Smooth muscle cell (in vitro differentiated cells): Measurements from ENCODE around the gene ARHGEF19. TPM values are rescaled to one million over a fixed set of nuclear protein-coding genes. Genes with fewer than 3 reads are reported as not detected.
"Not testable (repeated sequence)": the region's sequence is repeated elsewhere in the genome, so short reads cannot be mapped to it uniquely, and the experiment has no call there.

Source experiments
- DNase-seq: peaks from one replicate; lab custom pipeline; 2025; ENCODE audit not compliant: unreplicated experiment; lab: John Stamatoyannopoulos, UW
- H2AFZ ChIP-seq: fragments of 200-600 bp; sonication (generic); 2 replicates; pipeline ENCODE4 v1.6.0; 2016; ENCODE audit warnings: antibody characterized with exemption, low read depth, mild to moderate bottlenecking
- H3F3A ChIP-seq: fragments of 200-600 bp; sonication (generic); 2 replicates; pipeline ENCODE4 v1.6.0; 2017; ENCODE audit warnings: antibody characterized with exemption, low read depth
- H3K27ac ChIP-seq: fragments of 200-600 bp; sonication (generic); 2 replicates; pipeline ENCODE4 v1.5.1; 2016; ENCODE audit warnings: low read depth, mild to moderate bottlenecking
- H3K27me3 ChIP-seq: fragments of 200-600 bp; sonication (generic); 2 replicates; pipeline ENCODE4 v1.6.1; 2016; ENCODE audit warnings: low read depth, mild to moderate bottlenecking
- H3K36me3 ChIP-seq: fragments of 200-600 bp; sonication (generic); 2 replicates; pipeline ENCODE4 v1.5.1; 2016; ENCODE audit warnings: low read depth
- H3K4me1 ChIP-seq: fragments of 200-600 bp; sonication (generic); 2 replicates; pipeline ENCODE4 v1.5.1; 2016; ENCODE audit warnings: low read depth
- H3K4me2 ChIP-seq: fragments of 200-600 bp; sonication (generic); 2 replicates; pipeline ENCODE4 v1.6.0; 2016; ENCODE audit warnings: mild to moderate bottlenecking
- H3K4me3 ChIP-seq: fragments of 200-600 bp; sonication (generic); 2 replicates; pipeline ENCODE4 v1.5.1; 2016; ENCODE audit warnings: mild to moderate bottlenecking
- H3K79me2 ChIP-seq: fragments of 200-600 bp; sonication (generic); 2 replicates; pipeline ENCODE4 v1.6.0; 2016; ENCODE audit warnings: low read depth, mild to moderate bottlenecking
- H3K9ac ChIP-seq: fragments of 200-600 bp; sonication (generic); 2 replicates; pipeline ENCODE4 v1.6.0; 2016; ENCODE audit warnings: low read depth
- H3K9me3 ChIP-seq: fragments of 200-600 bp; sonication (generic); replicated peaks from 2 replicates; pipeline ENCODE4 v1.5.1; 2016; ENCODE audit warnings: low read depth
- H4K20me1 ChIP-seq: fragments of 200-600 bp; sonication (generic); 2 replicates; pipeline ENCODE4 v1.6.0; 2016; ENCODE audit warnings: low read depth
- whole genome bisulfite sequencing: methylation state at CpG from one replicate; pipeline ENCODE4 v1.1.7; 2016; ENCODE audit warnings: low lambda C conversion rate; 5-methylcytosine and 5-hydroxymethylcytosine counted together
- polyA plus RNA-seq: library from polyadenylated mRNA; unstranded; fragments of >200 nt; fragmentation: Nextera tagmentation; extraction: Ambion mirVana; gene quantifications from 2 replicates; pipeline ENCODE4 v1.2.1, GENCODE V29; 2016
- total RNA-seq: library from RNA; depleted of rRNA; stranded (reverse); fragments of >200 nt; gene quantifications from 2 replicates; pipeline ENCODE4 v1.2.3, GENCODE V29; 2014
- TF ChIP-seq, protein P1 (sequence below): fragments of 200-600 bp; sonication (generic); IDR thresholded peaks from 2 replicates; pipeline ENCODE4 v1.5.1; 2017; ENCODE audit warnings: borderline replicate concordance, mild to moderate bottlenecking, antibody characterized with exemption; ENCODE audit not compliant: insufficient read depth, poor library complexity, severe bottlenecking

ARHGEF19 gene
- total and polyA plus RNA-seq, 2 experiments from 2014 or later: 32.1 to 45.9 TPM

DNA sequence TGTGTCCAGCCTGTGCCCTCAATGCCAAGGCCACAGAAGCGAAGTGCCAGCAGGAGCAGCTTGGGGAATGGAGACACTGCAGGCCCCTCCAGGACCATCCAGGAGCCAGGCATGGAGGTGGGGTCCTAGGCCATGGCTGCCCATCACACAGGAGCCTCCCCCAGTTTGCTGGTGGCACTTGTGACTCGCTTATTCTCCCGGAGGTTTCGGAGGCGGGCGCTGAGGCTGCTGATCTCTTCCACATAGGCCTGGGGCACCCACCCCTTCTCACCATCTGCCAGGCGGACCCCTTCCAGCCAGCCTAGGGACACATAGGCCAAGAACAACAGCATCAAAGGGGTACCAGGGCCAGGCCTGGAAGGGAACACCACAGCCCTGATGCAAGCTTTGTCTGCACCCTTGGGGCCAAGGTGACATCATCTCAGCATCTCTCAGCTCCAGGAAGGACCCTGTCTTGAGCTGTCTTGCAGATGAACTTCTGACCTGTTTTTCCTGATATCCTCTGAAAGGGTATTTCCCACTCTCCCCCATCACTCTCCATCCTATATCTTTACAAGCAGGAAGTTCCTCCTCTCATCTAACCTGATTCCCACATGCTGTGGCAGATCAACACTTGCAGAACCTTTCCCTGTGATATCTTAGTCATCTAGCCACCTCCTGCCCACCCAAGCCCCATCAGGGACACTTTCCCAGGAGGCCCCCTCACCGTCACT, 13.9 kb downstream of the ARHGEF19 start:
- Histone ChIP-seq H3K79me2 (no peaks in the 10 kb centered on the region), H2AFZ (no peak overlapping the region), H3K9ac (no peak overlapping the region), H3K4me1 (no peaks in the 10 kb centered on the region), H3F3A (no peaks in the 10 kb centered on the region), H3K4me3 (no peak overlapping the region), H3K36me3 (no peaks in the 10 kb centered on the region), H3K27ac (no peak overlapping the region), H3K9me3 (no peaks in the 10 kb centered on the region), H4K20me1 (no peaks in the 10 kb centered on the region), H3K27me3 (no peaks in the 10 kb centered on the region), H3K4me2 (no peak overlapping the region)
- DNase-seq: no peak
- TF ChIP-seq, protein P1, sequence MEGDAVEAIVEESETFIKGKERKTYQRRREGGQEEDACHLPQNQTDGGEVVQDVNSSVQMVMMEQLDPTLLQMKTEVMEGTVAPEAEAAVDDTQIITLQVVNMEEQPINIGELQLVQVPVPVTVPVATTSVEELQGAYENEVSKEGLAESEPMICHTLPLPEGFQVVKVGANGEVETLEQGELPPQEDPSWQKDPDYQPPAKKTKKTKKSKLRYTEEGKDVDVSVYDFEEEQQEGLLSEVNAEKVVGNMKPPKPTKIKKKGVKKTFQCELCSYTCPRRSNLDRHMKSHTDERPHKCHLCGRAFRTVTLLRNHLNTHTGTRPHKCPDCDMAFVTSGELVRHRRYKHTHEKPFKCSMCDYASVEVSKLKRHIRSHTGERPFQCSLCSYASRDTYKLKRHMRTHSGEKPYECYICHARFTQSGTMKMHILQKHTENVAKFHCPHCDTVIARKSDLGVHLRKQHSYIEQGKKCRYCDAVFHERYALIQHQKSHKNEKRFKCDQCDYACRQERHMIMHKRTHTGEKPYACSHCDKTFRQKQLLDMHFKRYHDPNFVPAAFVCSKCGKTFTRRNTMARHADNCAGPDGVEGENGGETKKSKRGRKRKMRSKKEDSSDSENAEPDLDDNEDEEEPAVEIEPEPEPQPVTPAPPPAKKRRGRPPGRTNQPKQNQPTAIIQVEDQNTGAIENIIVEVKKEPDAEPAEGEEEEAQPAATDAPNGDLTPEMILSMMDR: no peak
- 90% methylated on average over 8 of the region's 8 CpGs for WGBS

DNA sequence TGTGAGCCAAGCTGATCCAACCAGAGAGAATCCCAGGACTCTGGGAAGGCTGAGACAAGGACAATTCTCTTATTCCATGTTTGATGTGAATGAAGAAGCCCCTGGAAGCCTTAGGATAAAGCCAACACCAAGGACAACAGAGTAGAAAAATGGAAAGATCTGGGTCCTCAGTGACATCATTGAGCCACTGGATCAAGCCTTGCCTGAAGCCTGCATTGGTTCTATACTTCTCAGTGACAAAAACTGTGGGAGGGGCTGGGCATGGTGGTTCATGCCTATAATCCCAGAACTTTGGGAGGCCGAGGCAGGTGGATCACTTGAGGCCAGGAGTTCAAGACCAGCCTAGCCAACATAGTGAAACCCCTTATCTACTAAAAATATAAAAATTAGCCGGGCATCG, 15.6 kb downstream of the ARHGEF19 start:
- DNase-seq: no peak
- TF ChIP-seq, protein P1: no peak
- H3K27me3 ChIP-seq: no peaks in the 10 kb centered on the region
- H3K27ac ChIP-seq: no peak overlapping the region
- no peak overlapping the region for H3K4me3 ChIP-seq
- no peak overlapping the region for H3K9ac ChIP-seq
- no peaks in the 10 kb centered on the region for H3F3A ChIP-seq
- H4K20me1 ChIP-seq: no peaks in the 10 kb centered on the region
- H3K36me3 ChIP-seq: no peaks in the 10 kb centered on the region
- no peaks in the 10 kb centered on the region for H3K79me2 ChIP-seq
- no peaks in the 10 kb centered on the region for H3K4me1 ChIP-seq
- no peak overlapping the region for H3K4me2 ChIP-seq
- H2AFZ ChIP-seq: no peak overlapping the region
- H3K9me3 ChIP-seq: no peaks in the 10 kb centered on the region
- WGBS: 96% methylated on average over 3 of the region's 3 CpGs

DNA sequence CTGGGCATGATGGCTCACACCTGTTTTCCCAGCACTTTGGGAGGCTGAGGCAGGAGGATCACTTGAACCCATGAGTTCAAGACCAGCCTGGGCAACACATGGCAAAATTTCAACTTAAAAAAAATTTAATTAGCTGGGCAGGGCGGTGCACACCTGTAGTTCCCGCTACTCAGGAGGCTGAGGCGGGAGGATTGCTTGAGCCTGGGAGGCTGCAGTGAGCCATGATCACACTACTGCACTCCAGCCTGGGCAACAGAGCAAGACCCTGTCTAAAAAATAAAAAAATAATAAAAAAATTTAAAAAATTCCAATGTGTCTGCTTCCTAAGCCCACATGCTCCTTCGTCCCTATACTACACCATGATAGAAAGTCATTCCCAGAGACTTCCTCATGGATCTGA, 16.3 kb downstream of the ARHGEF19 start:
- WGBS: 98% methylated on average over 4 of the region's 4 CpGs
- H3K4me1 ChIP-seq, H3K27ac ChIP-seq, H2AFZ ChIP-seq, H3K4me2 ChIP-seq, DNase-seq, H3F3A ChIP-seq, H3K4me3 ChIP-seq, H3K9me3 ChIP-seq, H3K79me2 ChIP-seq, H3K27me3 ChIP-seq, H3K36me3 ChIP-seq, H3K9ac ChIP-seq, H4K20me1 ChIP-seq: not testable (repeated sequence)

DNA sequence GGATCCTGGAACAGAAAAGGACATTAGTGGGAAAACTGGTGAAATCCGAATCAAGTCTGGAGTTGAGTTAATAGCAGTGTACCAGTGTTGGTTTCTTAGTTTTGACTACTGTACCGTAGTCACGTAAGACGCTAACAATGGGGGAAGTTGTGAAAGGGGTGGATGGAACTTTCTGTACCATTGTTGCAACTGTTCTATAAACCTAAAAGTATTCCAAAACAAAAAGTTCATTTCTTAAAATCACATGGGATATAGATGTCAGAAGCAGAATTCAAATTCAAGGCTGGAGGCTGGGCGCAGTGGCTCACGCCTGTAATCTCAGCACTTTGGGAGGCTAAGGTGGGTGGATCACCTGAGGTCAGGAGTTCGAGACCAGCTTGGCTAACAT, 16.9 kb downstream of the ARHGEF19 start:
- Histone ChIP-seq H2AFZ (no peak overlapping the region), H3K4me2 (no peak overlapping the region), H3K9me3 (no peaks in the 10 kb centered on the region), H3K4me3 (no peak overlapping the region), H3K9ac (no peak overlapping the region), H3K4me1 (no peaks in the 10 kb centered on the region), H3F3A (no peaks in the 10 kb centered on the region), H3K27ac (no peak overlapping the region), H4K20me1 (no peaks in the 10 kb centered on the region), H3K36me3 (no peaks in the 10 kb centered on the region), H3K79me2 (no peaks in the 10 kb centered on the region), H3K27me3 (no peaks in the 10 kb centered on the region)
- 97% methylated on average over 7 of the region's 7 CpGs for WGBS
- TF ChIP-seq, protein P1: no peak
- no peak for DNase-seq
